ENCODE data around the gene SLC17A9. TPM values are rescaled to one million over a fixed set of nuclear protein-coding genes. Genes with fewer than 3 reads are reported as not detected.
A peak's percentile ranks its signal among the peaks of the same experiment; 100 is the strongest.

The SLC17A9 gene
- total RNA-seq, 6 experiments from 2014 or later, result 32.8 to 47.0 (median 35.7) TPM

- peaks cover 1% of the 10 kb centered on the region for H3K27me3 Mint-ChIP-seq (ENCODE audit: insufficient read depth)
- peaks cover 25% of the 10 kb centered on the region for H3K4me1 Mint-ChIP-seq (ENCODE audit: low read depth)
- H3K27ac Mint-ChIP-seq, result peak overlapping the region; percentile 29; the same call in 1 of the 2 replicates
- H3K9me3 Mint-ChIP-seq, result no peaks in the 10 kb centered on the region
- peaks cover 44% of the 10 kb centered on the region for H3K36me3 Mint-ChIP-seq (ENCODE audit: low read depth)
- peak; percentile 76 for TF ChIP-seq CTCF (IDR thresholded peaks at IDR 0.05)
- no peak overlapping the region for H3K4me3 Mint-ChIP-seq
- no peak for DNase-seq
Measured at GRCh38 chr20:62907384-62908317, 44.9 kb upstream of the SLC17A9 start.

- H3K27ac Mint-ChIP-seq, result no peak overlapping the region
- TF ChIP-seq CTCF (IDR thresholded peaks at IDR 0.05), result no peak
Measured at GRCh38 chr20:62908971-62909791, 43.3 kb upstream of the SLC17A9 start.

GRCh38 chr20:62910217-62910766 lies 42.2 kb upstream of the SLC17A9 start:
- Mint-ChIP-seq H3K27me3 (ENCODE audit: insufficient read depth) (peaks cover 3% of the 10 kb centered on the region), H3K4me3 (no peak overlapping the region), H3K36me3 (ENCODE audit: low read depth) (peaks cover 32% of the 10 kb centered on the region), H3K4me1 (ENCODE audit: low read depth) (peaks cover 20% of the 10 kb centered on the region), H3K27ac (no peak overlapping the region), H3K9me3 (no peaks in the 10 kb centered on the region)
- no peak for TF ChIP-seq CTCF (IDR thresholded peaks at IDR 0.05)
- DNase-seq, result no peak

More at GRCh38 chr20:62908971-62909791, 43.3 kb upstream of the SLC17A9 start:
- peaks cover 15% of the 10 kb centered on the region for H3K4me1 Mint-ChIP-seq (ENCODE audit: low read depth)
- no peaks in the 10 kb centered on the region for H3K9me3 Mint-ChIP-seq
- peaks cover 40% of the 10 kb centered on the region for H3K36me3 Mint-ChIP-seq (ENCODE audit: low read depth)
- no peak for DNase-seq
- H3K4me3 Mint-ChIP-seq, result no peak overlapping the region
- peaks cover 1% of the 10 kb centered on the region for H3K27me3 Mint-ChIP-seq (ENCODE audit: insufficient read depth)

- H3K27me3 Mint-ChIP-seq (ENCODE audit: insufficient read depth), result peaks cover 3% of the 10 kb centered on the region
- no peak overlapping the region for H3K4me3 Mint-ChIP-seq
- H3K36me3 Mint-ChIP-seq (ENCODE audit: low read depth), result peaks cover 27% of the 10 kb centered on the region; the same call in 1 of the 2 replicates
- DNase-seq, result no peak
- no peak overlapping the region for H3K27ac Mint-ChIP-seq
- TF ChIP-seq CTCF (IDR thresholded peaks at IDR 0.05), result no peak
- no peaks in the 10 kb centered on the region for H3K9me3 Mint-ChIP-seq
- H3K4me1 Mint-ChIP-seq (ENCODE audit: low read depth), result peaks cover 26% of the 10 kb centered on the region
Measured at GRCh38 chr20:62910777-62911497, 41.6 kb upstream of the SLC17A9 start.
